Epithelial cell of esophagus (primary cell): ENCODE results near the gene HOXC6.

Source experiments
- DNase-seq: peaks from one replicate; pipeline ENCODE4 v3.0.0; 2010; ENCODE audit warnings: low read depth
- H3K4me3 ChIP-seq: 2 replicates; pipeline ENCODE4 v1.5.1; 2011; ENCODE audit warnings: mild to moderate bottlenecking, low read length, control low read depth
- TF ChIP-seq, protein P1 (sequence below): IDR thresholded peaks from 2 replicates; pipeline ENCODE4 v1.5.1; 2011; ENCODE audit warnings: low read depth, mild to moderate bottlenecking, low read length, control low read depth, inconsistent platforms; ENCODE audit not compliant: insufficient read depth; ENCODE audit errors: missing control alignments

The HOXC6 gene

DNA sequence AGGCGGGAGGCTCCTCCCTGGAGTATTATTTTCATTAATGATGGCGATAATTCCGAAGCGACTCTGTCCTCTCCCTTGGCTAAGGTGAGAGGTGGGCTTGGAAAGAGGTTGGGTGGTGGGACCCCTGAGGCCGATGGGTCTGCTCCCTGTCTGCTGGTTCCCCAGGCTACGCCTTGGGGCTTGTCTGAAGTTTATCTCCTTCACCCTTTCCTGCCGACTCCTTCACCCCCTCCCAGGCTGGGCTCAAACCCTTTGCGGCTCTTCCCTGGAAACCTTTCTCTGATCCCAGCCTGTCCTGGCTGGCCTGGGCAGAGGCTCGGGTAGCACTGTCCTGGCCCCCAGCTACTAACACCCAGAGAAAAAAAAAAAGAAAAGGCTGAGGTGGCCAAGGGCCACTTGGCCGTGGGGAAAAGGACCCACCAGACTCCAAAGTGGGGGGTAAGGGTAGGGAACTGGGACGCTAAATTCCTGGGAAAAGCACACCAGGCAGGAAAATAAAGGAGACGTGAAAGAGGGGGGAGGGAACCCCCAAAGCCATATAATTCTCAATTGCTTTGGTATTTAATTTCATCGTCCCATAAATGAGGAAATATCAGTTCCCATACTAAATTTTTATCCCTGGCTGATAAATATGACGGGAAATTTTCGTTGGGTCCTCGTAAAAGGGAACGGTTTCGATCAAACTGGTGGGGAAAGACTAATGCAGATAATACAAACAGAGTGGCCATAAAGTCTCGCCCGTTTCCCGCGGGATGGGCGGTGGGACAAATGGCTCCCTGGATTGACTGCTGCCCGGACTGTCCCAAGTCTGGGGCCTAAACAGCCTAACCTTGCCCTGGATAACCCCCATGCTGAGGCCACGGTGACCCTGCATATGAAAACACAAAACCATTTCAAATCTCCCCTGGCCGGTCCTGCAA, 45.3 kb upstream of the HOXC6 start:
- H3K4me3 ChIP-seq: no peak overlapping the region
- DNase-seq: no peak
- TF ChIP-seq, protein P1, sequence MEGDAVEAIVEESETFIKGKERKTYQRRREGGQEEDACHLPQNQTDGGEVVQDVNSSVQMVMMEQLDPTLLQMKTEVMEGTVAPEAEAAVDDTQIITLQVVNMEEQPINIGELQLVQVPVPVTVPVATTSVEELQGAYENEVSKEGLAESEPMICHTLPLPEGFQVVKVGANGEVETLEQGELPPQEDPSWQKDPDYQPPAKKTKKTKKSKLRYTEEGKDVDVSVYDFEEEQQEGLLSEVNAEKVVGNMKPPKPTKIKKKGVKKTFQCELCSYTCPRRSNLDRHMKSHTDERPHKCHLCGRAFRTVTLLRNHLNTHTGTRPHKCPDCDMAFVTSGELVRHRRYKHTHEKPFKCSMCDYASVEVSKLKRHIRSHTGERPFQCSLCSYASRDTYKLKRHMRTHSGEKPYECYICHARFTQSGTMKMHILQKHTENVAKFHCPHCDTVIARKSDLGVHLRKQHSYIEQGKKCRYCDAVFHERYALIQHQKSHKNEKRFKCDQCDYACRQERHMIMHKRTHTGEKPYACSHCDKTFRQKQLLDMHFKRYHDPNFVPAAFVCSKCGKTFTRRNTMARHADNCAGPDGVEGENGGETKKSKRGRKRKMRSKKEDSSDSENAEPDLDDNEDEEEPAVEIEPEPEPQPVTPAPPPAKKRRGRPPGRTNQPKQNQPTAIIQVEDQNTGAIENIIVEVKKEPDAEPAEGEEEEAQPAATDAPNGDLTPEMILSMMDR: no peak

DNA sequence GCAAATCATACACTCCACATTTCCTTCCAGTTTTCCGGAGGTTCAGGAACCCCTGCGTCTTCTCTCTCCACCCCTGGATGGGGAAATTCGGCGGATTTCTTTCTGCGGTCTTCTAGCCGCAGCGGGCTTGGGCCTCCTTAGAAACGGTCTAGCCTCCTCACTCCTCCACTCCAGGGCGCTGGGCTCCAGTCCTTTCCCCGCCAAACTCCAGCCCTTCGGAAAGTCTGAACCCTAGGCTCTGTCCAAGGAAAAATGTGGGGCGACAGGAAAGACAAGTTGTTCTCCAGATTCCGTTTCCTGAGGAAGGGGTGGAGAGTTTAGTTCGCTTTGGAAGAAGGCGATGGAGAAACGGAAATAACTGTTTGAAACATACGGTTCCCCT, 44.7 kb upstream of the HOXC6 start:
- H3K4me3 ChIP-seq: no peak overlapping the region

DNA sequence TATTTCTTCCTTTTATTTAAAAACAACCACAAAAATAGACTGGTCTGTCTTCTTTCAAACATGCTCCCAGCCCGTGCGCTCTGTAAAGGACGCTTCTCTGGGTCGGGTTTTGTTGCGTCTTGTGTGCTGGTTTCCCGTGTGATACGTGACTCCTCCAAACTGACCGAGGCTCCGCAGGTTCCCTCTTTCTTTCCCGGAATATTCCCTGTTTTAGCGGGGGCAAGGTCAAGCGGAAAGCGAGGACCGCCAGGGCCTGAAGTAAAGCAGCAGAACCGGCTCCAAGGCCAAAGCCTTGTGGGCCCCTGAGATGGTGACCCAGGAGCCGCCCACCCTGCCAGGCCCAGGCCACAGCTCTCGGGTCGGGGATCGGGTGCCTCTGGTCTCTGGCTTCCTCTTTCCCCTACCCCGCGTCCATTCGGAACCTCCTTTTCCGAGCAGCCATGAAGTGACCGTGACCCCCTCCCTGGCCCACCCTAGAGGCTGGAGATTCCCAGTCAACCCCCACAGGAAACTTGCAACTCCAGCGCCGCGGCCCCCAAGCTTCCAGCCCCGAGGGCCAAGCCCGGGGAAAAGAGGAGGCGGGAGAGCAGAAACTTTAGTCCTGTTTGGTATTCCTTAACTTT, 44.2 kb upstream of the HOXC6 start:
- TF ChIP-seq, protein P1: no peak
- no peak overlapping the region for H3K4me3 ChIP-seq
- DNase-seq: no peak

More for the DNA sequence above, 44.7 kb upstream of the HOXC6 start:
- DNase-seq: no peak
- TF ChIP-seq, protein P1: no peak

DNA sequence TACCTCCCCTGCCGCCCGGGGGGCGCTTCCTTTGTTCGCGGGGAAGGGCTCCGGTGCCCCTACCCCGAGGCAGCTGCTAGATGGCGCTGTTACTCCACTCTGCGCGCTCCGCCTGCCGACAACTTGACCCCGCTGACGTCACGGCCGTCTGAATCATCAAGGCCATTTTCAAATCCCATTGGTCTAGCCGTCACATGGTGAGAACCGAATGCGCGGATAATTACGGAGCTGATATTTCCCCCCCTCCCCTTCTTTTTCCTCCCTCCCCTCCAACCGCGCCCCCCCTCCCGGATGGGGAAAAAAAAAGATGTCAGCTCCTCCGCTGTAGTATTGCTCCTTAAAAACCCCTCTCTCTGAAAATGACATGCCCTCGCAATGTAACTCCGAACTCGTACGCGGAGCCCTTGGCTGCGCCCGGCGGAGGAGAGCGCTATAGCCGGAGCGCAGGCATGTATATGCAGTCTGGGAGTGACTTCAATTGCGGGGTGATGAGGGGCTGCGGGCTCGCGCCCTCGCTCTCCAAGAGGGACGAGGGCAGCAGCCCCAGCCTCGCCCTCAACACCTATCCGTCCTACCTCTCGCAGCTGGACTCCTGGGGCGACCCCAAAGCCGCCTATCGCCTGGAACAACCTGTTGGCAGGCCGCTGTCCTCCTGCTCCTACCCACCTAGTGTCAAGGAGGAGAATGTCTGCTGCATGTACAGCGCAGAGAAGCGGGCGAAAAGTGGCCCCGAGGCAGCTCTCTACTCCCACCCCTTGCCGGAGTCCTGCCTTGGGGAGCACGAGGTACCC, 43.1 kb upstream of the HOXC6 start, which contains the start of gene HOXC10:
TSS of gene HOXC10 (plus strand) at position 246 of the 791 bp plus-strand sequence. CDS start at position 360, 114 bp downstream.
- peak; percentile 71 for DNase-seq
- no peak within 1 kb of the TSS for H3K4me3 ChIP-seq
- TF ChIP-seq, protein P1: peak; percentile 45

DNA sequence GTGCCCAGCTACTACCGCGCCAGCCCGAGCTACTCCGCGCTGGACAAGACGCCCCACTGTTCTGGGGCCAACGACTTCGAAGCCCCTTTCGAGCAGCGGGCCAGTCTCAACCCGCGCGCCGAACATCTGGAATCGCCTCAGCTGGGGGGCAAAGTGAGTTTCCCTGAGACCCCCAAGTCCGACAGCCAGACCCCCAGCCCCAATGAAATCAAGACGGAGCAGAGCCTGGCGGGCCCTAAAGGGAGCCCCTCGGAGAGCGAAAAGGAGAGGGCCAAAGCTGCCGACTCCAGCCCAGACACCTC, 42.6 kb upstream of the HOXC6 start:
- H3K4me3 ChIP-seq: no peak overlapping the region
- TF ChIP-seq, protein P1: no peak
- no peak for DNase-seq

DNA sequence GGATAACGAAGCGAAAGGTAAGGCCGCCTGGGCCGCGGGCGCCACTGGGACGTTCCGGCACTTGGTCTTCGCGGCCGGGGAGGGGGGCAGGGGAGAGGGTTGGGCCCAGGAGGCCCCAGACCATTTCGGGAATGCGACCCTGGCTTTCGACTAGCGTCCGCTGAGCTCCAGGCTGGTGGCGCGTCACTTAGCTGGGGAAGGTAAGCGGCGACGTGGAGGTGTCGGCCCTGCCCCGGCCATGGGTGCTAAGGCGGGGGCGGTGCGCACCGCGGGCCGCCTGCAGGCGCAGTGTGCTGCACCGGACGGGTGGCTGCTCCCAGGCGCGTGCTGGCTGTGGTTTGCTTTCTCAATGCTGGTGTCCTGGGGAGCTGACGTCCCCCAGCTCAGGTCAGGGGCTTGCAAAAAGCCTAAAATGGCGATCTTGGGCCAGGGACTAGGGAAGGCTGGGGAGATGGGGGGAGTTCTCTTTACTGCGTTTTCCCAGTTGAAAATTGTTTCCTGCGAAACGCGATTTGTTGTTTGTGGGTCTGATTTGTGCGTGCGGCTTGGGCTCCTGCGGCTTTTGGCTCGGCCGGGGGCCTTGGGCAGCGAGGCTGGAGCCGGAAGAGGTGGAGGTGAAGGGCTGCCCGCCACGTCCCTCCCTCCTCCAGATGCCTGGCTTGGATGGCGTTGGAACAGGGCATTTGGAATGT, 42.1 kb upstream of the HOXC6 start:
- peak; percentile 26 for DNase-seq
- TF ChIP-seq, protein P1: no peak
- H3K4me3 ChIP-seq: no peak overlapping the region
